ENCODE measurements around the gene AVPR2. TPM values are rescaled to one million over a fixed set of nuclear protein-coding genes. Genes with fewer than 3 reads are reported as not detected.
A peak's percentile ranks its signal among the peaks of the same experiment; 100 is the strongest.

AVPR2 gene
- total and polyA plus RNA-seq, 2 donors (not counting 1 experiment from before 2014, with no cell fraction given): 0.12 TPM; not detected in 1

DNA sequence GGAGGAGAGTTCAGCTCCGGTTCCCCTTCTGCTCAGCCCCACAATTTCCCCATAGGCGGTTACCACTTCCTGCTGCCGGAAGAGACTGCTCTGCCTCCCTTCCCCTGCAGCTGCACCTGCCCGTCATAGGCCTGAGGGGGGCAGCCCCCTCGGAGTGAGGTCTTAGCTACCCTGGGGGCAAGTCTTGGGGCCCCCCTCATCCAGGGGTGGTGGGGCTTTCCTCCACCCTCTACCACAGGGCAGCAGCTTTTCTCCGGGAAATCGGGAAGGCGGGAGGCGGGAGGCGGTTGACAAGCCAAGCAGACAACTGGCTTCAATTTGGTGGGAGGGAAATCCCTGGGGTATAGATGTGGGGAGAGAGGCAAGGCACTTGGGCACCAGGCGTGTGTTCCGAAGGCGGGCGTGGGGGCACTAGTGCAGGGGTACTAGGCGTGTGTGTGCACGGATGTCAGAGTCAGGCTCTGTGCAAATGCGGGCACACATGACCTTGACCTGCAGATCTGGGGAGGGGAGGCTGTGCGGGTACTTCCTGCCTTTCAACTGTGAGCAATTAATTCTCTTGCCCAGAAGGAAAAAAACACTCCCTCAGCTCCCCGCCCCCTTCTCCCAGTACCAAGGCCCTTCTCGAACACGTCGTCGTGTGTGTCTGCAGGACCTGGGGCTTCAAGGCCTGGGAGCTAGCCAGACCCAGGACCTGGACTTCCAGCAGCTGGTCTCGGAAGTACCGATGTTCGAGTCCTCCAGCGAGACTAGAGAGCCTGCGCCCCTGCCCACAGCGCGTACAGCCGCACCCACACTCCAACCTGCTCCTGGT is 22.6 kb downstream of the AVPR2 start:
- Histone ChIP-seq H3K9ac (ENCODE audit: low read length) (peak overlapping the region; percentile 96), H3K4me1 (ENCODE audit: control insufficient read depth in 2 of 2, insufficient read depth in 2 of 2, low read length in 2 of 2) (peaks cover 43 to 56% of the 10 kb centered on the region in 2 donors), H3K79me2 (ENCODE audit: control insufficient read depth, insufficient read depth, low read length) (peaks cover 32% of the 10 kb centered on the region), H3K36me3 (replicated peaks in 1 of 2; ENCODE audit: control extremely low read depth in 1 of 2, control insufficient read depth in 1 of 2, extremely low read depth in 1 of 2, insufficient read depth in 2 of 2, low read length in 1 of 2) (peaks cover 0 to 26% of the 10 kb centered on the region in 2 experiments), H3K27ac (ENCODE audit: low read length in 2 of 2) (peak overlapping the region; percentile 96 to 98), H4K20me1 (ENCODE audit: control insufficient read depth, insufficient read depth, low read length, poor library complexity, severe bottlenecking) (peaks cover 14% of the 10 kb centered on the region), H3K4me2 (replicated peaks; ENCODE audit: low read depth, low read length, poor library complexity, severe bottlenecking) (peak overlapping the region; percentile 98), H2AFZ (ENCODE audit: insufficient read depth, low read depth, low read length, poor library complexity, severe bottlenecking) (peak overlapping the region; percentile 39), H3K9me3 (ENCODE audit: control extremely low read depth in 1 of 3, control insufficient read depth in 2 of 3, insufficient read depth in 1 of 3, low read length in 2 of 3) (no peaks in the 10 kb centered on the region), H3K4me3 (ENCODE audit: control extremely low read depth in 1 of 5, extremely low read depth in 1 of 5, insufficient read depth in 1 of 5, low read depth in 2 of 5, low read length in 4 of 5) (peak overlapping the region; percentile 73 to 88 (median 78)), H3K27me3 (replicated peaks in 1 of 4; ENCODE audit: control extremely low read depth in 1 of 4, control insufficient read depth in 3 of 4, insufficient read depth in 4 of 4, low read length in 3 of 4) (no peaks in the 10 kb centered on the region)
- ChIA-PET CTCF (interaction anchor here (0.6 to 13.1 kb wide), 5 partner anchors 11 to 110 kb away, joined by 3 to 325 read pairs (median 3); partner anchors contain the start of gene RENBP), POLR2A (interaction anchor here (0.5 to 5.2 kb wide), 17 partner anchors 9 to 563 kb away, joined by 3 to 58 read pairs (median 5); partner anchors contain the start of genes HCFC1, IDH3G, RENBP and RPL10)
- intact Hi-C loops (cut with micrococcal nuclease): loop anchor here (1.0 to 5.0 kb wide), 3 partner anchors 8 to 444 kb away; partner anchors contain the start of genes L1CAM and NAA10
- no peak for TF ChIP-seq CTCF (IDR thresholded peaks at IDR 0.05)
- TF ChIP-seq EZH2 (IDR thresholded peaks at IDR 0.05; ENCODE audit: borderline replicate concordance, insufficient read depth, low read depth, low read length, poor library complexity, severe bottlenecking): no peak
- Mint-ChIP-seq H3K4me3 (peak overlapping the region; percentile 92), H3K27me3 (no peaks in the 10 kb centered on the region), H3K9me3 (ENCODE audit: insufficient read depth) (no peaks in the 10 kb centered on the region), H3K4me1 (peaks cover 45% of the 10 kb centered on the region), H3K27ac (peak overlapping the region; percentile 98)
- DNase-seq (peak; percentile 92), ATAC-seq (ENCODE audit: low read depth) (peak; percentile 48)
- 0% methylated on average over 17 of the region's 31 CpGs for WGBS (ENCODE audit: insufficient coverage)

DNA sequence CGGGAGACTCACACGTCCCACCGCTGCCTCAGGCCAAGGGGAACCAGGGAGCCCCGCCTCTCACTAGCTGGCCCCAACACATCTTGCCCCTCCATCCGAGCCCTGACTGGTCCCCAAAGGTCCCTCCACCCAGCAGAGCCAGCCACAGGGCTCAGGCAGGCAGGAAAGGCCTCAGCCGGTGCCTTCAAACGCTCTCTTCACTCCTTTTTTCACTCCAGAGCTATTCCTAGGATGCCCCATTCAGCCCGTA is 23.1 kb downstream of the AVPR2 start:
- ChIA-PET POLR2A (interaction anchor here (1.2 to 5.2 kb wide), 9 partner anchors 19 to 563 kb away, joined by 3 to 58 read pairs (median 6); partner anchors contain the start of genes HCFC1, IDH3G, RENBP and RPL10), CTCF (interaction anchor here (0.6 to 13.1 kb wide), 3 partner anchors 19 to 109 kb away, joined by 3 to 325 read pairs (median 4); partner anchors contain the start of gene RENBP)
- peak overlapping the region; percentile 98 for H3K4me2 ChIP-seq (replicated peaks; ENCODE audit: low read depth, low read length, poor library complexity, severe bottlenecking)
- ATAC-seq (ENCODE audit: low read depth) (no peak), DNase-seq (no peak)
- H3K9me3 ChIP-seq (ENCODE audit: control extremely low read depth in 1 of 3, control insufficient read depth in 2 of 3, insufficient read depth in 1 of 3, low read length in 2 of 3): no peaks in the 10 kb centered on the region
- no peaks in the 10 kb centered on the region for H3K27me3 Mint-ChIP-seq
- H3K27ac ChIP-seq (ENCODE audit: low read length in 2 of 2): peak overlapping the region; percentile 96 to 98
- H3K27ac Mint-ChIP-seq: peak overlapping the region; percentile 98
- H3K27me3 ChIP-seq (replicated peaks in 1 of 4; ENCODE audit: control extremely low read depth in 1 of 4, control insufficient read depth in 3 of 4, insufficient read depth in 4 of 4, low read length in 3 of 4): no peaks in the 10 kb centered on the region
- WGBS (ENCODE audit: insufficient coverage): 0% methylated on average over 7 of the region's 8 CpGs
- peak overlapping the region; percentile 96 for H3K9ac ChIP-seq (ENCODE audit: low read length)
- H3K4me1 ChIP-seq (ENCODE audit: control insufficient read depth in 2 of 2, insufficient read depth in 2 of 2, low read length in 2 of 2): peaks cover 43 to 51% of the 10 kb centered on the region in 2 donors
- H3K4me1 Mint-ChIP-seq: peaks cover 41% of the 10 kb centered on the region
- peaks cover 33% of the 10 kb centered on the region for H3K79me2 ChIP-seq (ENCODE audit: control insufficient read depth, insufficient read depth, low read length)
- H3K4me3 ChIP-seq (ENCODE audit: control extremely low read depth in 1 of 5, extremely low read depth in 1 of 5, insufficient read depth in 1 of 5, low read depth in 2 of 5, low read length in 4 of 5): peak overlapping the region; percentile 73 to 88 (median 78)
- no peak for TF ChIP-seq CTCF (IDR thresholded peaks at IDR 0.05)
- H2AFZ ChIP-seq (ENCODE audit: insufficient read depth, low read depth, low read length, poor library complexity, severe bottlenecking): peak overlapping the region; percentile 27
- intact Hi-C loops (cut with micrococcal nuclease): loop anchor here (2.0 to 5.0 kb wide), 2 partner anchors 40 to 443 kb away; partner anchors contain the start of gene L1CAM
- no peaks in the 10 kb centered on the region for H3K9me3 Mint-ChIP-seq (ENCODE audit: insufficient read depth)
- H4K20me1 ChIP-seq (ENCODE audit: control insufficient read depth, insufficient read depth, low read length, poor library complexity, severe bottlenecking): peaks cover 10% of the 10 kb centered on the region
- H3K4me3 Mint-ChIP-seq: peak overlapping the region; percentile 92
- H3K36me3 ChIP-seq (replicated peaks in 1 of 2; ENCODE audit: control extremely low read depth in 1 of 2, control insufficient read depth in 1 of 2, extremely low read depth in 1 of 2, insufficient read depth in 2 of 2, low read length in 1 of 2): peaks cover 0 to 27% of the 10 kb centered on the region in 2 experiments
